ENCODE data around the gene DBF4.
"Not testable (repeated sequence)": the region's sequence is repeated elsewhere in the genome, so short reads cannot be mapped to it uniquely, and the experiment has no call there.

DBF4 gene

GRCh38 chr7:87876040-87876868 lies at the start of gene DBF4, which contains the start of gene SLC25A40:
DBF4 (plus strand) TSS chr7:87876493; CDS start chr7:87876733, 240 bp downstream.
SLC25A40 (minus strand) TSS chr7:87876360; CDS start chr7:87858727, 17,633 bp downstream.
- peak; percentile 96 for DNase-seq

- DNase-seq = not testable (repeated sequence)
Measured at GRCh38 chr7:87828383-87828782, 47.9 kb upstream of the DBF4 start.

GRCh38 chr7:87831097-87831496 lies 45.2 kb upstream of the DBF4 start:
- no peak for DNase-seq

GRCh38 chr7:87833130-87833529 lies 43.2 kb upstream of the DBF4 start:
- no peak for DNase-seq

- no peak for DNase-seq
Measured at GRCh38 chr7:87837597-87837996, 38.7 kb upstream of the DBF4 start.

GRCh38 chr7:87850836-87851593 lies 25.3 kb upstream of the DBF4 start:
- DNase-seq = no peak

- DNase-seq = no peak
Measured at GRCh38 chr7:87852306-87852705, 24.0 kb upstream of the DBF4 start.

- DNase-seq = no peak
Measured at GRCh38 chr7:87853237-87853864, 22.9 kb upstream of the DBF4 start.

- no peak for DNase-seq
Measured at GRCh38 chr7:87858417-87859100, 17.7 kb upstream of the DBF4 start.

GRCh38 chr7:87866089-87866488 lies 10.2 kb upstream of the DBF4 start:
- no peak for DNase-seq

GRCh38 chr7:87866533-87866932 lies 9.8 kb upstream of the DBF4 start:
- not testable (repeated sequence) for DNase-seq

- DNase-seq = no peak
Measured at GRCh38 chr7:87870471-87870870, 5.8 kb upstream of the DBF4 start.

GRCh38 chr7:87872346-87872745 lies 3.9 kb upstream of the DBF4 start:
- no peak for DNase-seq

- DNase-seq = not testable (repeated sequence)
Measured at GRCh38 chr7:87873328-87873727, 3.0 kb upstream of the DBF4 start.

GRCh38 chr7:87874066-87874465 lies 2.2 kb upstream of the DBF4 start:
- no peak for DNase-seq

- no peak for DNase-seq
Measured at GRCh38 chr7:87875151-87876039, 898 bp upstream of the DBF4 start.

- peak; percentile 72 for DNase-seq
Measured at GRCh38 chr7:87876869-87877234, 559 bp downstream of the DBF4 start.

- no peak for DNase-seq
Measured at GRCh38 chr7:87877366-87878040, 1.2 kb downstream of the DBF4 start.

- no peak for DNase-seq
Measured at GRCh38 chr7:87878208-87878735, 2.0 kb downstream of the DBF4 start.

GRCh38 chr7:87882151-87882937 lies 6.1 kb downstream of the DBF4 start:
- peak; percentile 26 for DNase-seq
